Effector CD8-positive, alpha-beta T cell (primary cell): ENCODE measurements around the gene STIM1.
"Not testable (repeated sequence)": the region's sequence is repeated elsewhere in the genome, so short reads cannot be mapped to it uniquely, and the experiment has no call there.

Experiments used
- DNase-seq: peaks from one replicate; lab custom pipeline; 2025; lab: John Stamatoyannopoulos, UW
- total RNA-seq, 4 experiments: gene quantifications; one replicate each; lab custom pipeline; 2026; lab: John Stamatoyannopoulos, UW

The STIM1 gene
- 75.0 to 132 (median 124) reads per million in 4 experiments for total RNA-seq

- peak; percentile 96 for DNase-seq
Observed at GRCh38 chr11:3854977-3855807, at the start of gene STIM1. Gene STIM1 (plus strand): TSS chr11:3855664. CDS start chr11:3856271, 607 bp downstream.

- DNase-seq: peak; percentile 41
Observed at GRCh38 chr11:3807909-3808860, 47.3 kb upstream of the STIM1 start, which contains the start of gene PGAP2. Gene PGAP2 (plus strand): TSS chr11:3808560. CDS start chr11:3811260, 2,700 bp downstream.

- DNase-seq: no peak
Observed at GRCh38 chr11:3808861-3809623, 46.4 kb upstream of the STIM1 start.

GRCh38 chr11:3809624-3809928, 45.9 kb upstream of the STIM1 start:
- no peak for DNase-seq

GRCh38 chr11:3810446-3810845, 45.0 kb upstream of the STIM1 start:
- no peak for DNase-seq

- DNase-seq: no peak
Observed at GRCh38 chr11:3810951-3811350, 44.5 kb upstream of the STIM1 start.

GRCh38 chr11:3814832-3815231, 40.6 kb upstream of the STIM1 start:
- DNase-seq: not testable (repeated sequence)

GRCh38 chr11:3815845-3816244, 39.6 kb upstream of the STIM1 start:
- no peak for DNase-seq

- no peak for DNase-seq
Observed at GRCh38 chr11:3816673-3817072, 38.8 kb upstream of the STIM1 start.

- no peak for DNase-seq
Observed at GRCh38 chr11:3817181-3817800, 38.2 kb upstream of the STIM1 start.

- DNase-seq: no peak
Observed at GRCh38 chr11:3820971-3821370, 34.5 kb upstream of the STIM1 start.

- DNase-seq: no peak
Observed at GRCh38 chr11:3822312-3822711, 33.2 kb upstream of the STIM1 start.

- no peak for DNase-seq
Observed at GRCh38 chr11:3823303-3823702, 32.2 kb upstream of the STIM1 start.

GRCh38 chr11:3823762-3824506, 31.5 kb upstream of the STIM1 start:
- no peak for DNase-seq

- peak; percentile 75 for DNase-seq
Observed at GRCh38 chr11:3824714-3825472, 30.6 kb upstream of the STIM1 start.

GRCh38 chr11:3825473-3826154, 29.9 kb upstream of the STIM1 start:
- no peak for DNase-seq

- DNase-seq: no peak
Observed at GRCh38 chr11:3826721-3827120, 28.7 kb upstream of the STIM1 start.

GRCh38 chr11:3827434-3828186, 27.9 kb upstream of the STIM1 start:
- DNase-seq: no peak

GRCh38 chr11:3830088-3830487, 25.4 kb upstream of the STIM1 start:
- no peak for DNase-seq
